Stimulated activated CD8-positive, alpha-beta memory T cell treated with anti-CD3 and anti-CD28 coated beads, Interleukin-7, amount 100 ng/mL, for 1 hour (primary cell): ENCODE data around the gene GPA33.

ENCODE experiments used
- DNase-seq, 2 donors: peaks; one replicate each; pipeline ENCODE4 v3.0.0-alpha.2; 2020; ENCODE audit warnings: low read depth in 2 of 2

The GPA33 gene, protein sequence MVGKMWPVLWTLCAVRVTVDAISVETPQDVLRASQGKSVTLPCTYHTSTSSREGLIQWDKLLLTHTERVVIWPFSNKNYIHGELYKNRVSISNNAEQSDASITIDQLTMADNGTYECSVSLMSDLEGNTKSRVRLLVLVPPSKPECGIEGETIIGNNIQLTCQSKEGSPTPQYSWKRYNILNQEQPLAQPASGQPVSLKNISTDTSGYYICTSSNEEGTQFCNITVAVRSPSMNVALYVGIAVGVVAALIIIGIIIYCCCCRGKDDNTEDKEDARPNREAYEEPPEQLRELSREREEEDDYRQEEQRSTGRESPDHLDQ

GRCh38 chr1:167090314-167090942 lies at the start of gene GPA33:
Gene GPA33 (minus strand): TSS chr1:167090377. CDS start chr1:167090287, 90 bp downstream.
- DNase-seq, result no peak

DNA sequence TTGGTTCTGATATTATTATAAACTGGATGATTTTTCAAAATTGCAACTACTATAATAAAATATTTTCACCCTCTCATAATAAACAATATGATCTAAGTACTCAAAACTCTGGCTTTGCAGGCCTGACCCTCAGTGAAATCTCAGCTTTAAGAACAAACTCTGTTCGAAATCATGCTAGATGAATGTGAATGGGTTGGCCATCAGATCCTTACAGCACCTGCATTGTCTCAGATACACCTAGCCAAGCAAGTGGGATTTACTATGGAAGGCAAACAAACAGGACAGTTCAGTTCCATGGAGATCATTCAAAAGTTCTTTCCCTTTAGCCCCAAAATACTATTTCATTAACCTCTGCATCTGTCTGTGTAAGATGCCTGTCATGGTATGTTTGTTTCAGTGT lies 48.5 kb upstream of the GPA33 start:
- DNase-seq, result no peak

DNA sequence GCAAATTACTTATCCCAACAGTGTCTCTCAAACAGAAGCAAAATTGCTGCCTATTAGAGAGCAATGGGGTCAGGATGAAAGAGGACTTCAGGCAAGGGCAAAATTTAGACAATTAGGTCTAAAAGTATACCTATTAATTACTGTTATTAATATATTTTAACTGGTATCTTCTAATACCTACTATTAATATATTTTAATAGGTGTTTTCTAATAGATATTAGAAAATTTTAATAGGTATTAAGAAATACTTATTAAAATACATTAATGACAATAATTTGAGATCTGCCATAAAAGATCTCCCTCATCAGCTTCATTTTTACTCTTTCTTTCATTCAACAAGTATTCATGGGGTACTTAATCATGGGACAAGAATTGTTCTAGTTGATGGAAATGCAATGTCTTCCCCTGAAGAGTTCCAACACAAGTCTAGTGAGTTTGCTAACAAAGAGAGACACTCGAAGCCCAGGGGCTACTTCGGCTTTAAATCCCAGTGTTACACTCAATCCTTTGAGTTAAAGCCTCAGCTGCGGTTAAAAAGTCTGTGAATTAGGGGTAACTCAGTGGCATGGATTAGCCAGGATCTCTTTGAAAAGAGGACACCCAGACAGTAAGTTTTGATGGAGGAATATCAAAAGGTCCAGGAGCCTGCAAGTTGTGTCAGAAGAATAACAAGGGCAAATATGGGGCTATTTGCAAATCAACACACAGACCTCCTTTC lies 47.8 kb upstream of the GPA33 start:
- no peak for DNase-seq

- no peak for DNase-seq
Observed at GRCh38 chr1:167137332-167137781, 47.2 kb upstream of the GPA33 start.

- DNase-seq, result no peak
Observed at GRCh38 chr1:167136806-167137205, 46.6 kb upstream of the GPA33 start.

GRCh38 chr1:167136191-167136614 lies 46.0 kb upstream of the GPA33 start:
- no peak for DNase-seq

DNA sequence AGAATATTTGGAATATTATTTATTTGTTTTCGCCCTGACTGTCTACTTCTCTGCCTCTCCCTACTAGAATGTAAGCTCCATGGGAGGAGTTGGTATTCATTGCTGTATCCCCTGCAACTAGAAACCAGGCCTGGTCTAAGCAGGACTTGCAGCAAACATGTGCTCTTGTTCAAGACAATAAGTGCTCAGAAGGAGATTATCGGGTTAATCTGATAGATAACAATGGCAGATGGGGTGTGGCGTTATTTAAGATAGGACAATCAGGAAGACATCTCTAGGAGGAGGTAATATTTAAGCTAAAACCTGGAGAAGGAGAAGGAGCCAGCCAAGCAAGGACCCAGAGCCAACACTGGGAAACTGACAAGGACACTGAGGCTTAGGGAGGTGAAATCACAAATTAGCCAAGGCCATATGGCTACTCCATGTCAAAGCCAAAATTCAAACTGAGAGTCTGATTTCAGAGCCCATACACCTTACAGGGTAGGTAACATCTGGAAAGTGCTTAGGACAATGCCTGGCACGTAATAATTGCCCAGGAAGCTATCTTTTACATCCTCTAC lies 45.2 kb upstream of the GPA33 start:
- no peak for DNase-seq

DNA sequence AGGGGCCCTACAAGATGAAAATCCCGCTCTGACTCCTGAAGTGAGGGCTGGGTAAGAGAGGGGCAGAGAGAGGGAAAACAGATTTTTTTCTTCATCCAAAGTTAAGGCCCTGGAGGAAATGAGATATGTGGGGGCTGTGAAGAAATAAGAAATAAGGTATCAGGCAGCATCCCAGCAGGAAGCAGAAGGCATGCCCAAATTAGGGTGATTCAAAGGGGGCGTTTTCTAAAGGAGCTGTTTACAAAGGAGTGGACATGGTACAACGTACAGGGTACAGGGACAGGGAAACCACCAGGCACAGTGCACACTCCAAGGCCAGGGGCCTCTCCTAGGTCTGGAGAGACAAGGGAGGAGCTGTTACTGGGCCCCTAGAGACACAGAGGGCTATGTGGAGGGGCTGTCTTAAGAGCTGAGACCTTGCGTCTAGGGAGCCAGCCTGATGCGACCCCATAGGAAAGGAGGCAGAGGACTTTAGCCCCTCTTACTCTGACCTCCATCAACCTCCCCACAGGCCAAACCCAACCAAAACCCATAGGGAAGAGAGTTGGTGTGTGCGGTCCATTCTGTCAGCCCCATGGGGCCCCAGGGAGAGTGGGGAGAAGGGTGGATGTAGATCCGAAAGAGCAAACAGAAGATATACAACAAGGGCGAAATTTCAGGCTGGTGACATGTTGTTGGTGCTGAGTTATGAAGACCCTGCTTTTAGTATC lies 42.3 kb upstream of the GPA33 start:
- no peak for DNase-seq

DNA sequence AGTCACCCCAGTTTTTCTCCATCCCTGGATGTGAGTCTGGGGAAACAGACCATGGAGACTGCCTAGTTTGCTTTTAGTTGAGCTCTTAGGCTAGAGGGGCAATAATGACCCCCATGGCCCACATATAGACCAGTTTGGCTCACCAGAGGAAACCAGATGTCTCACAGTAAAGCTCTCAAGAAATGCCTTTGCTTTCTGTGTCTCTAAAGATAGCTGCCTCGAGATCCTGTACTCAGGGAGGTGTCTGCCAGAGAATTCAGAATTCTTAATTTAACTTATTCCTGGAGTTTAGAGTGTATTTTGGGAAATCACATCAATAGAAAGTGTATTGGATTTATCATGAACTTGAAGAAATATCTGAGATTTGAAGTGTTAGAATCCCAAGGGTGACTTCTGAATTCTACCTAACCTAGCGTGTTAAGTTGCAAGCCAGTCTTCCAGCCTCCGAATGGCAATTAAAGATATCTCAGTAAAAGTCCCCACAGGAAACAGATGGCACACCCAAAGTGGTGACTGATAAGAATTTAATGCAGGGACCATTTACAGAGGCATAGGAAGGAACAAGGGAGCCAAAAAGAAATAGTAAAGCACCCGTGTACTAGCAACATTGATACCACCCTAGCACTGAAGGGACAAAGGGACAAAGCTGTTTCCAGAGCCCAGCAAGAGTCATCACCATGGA lies 40.8 kb upstream of the GPA33 start:
- DNase-seq, result no peak

GRCh38 chr1:167128261-167129227 lies 38.4 kb upstream of the GPA33 start:
- no peak for DNase-seq

DNA sequence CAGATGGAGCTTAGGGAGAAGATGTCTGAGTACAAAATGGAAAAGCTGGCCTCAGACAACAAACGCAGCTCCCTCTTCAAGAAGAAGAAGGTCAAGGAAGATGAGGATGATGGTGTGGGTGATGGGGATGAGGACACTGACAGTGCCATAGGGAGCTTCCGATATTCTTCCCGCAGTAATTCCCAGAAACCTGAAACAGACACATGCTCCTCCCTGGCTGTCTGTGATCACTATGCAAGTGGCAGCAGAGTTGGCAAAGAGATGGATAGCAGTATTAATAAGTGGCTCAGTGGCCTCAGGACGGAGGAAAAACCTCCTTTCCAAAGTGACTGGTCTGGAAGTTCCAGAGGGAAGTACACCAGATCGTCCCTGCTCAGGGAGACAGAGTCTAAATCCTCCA lies 37.5 kb upstream of the GPA33 start:
- DNase-seq, result no peak

DNA sequence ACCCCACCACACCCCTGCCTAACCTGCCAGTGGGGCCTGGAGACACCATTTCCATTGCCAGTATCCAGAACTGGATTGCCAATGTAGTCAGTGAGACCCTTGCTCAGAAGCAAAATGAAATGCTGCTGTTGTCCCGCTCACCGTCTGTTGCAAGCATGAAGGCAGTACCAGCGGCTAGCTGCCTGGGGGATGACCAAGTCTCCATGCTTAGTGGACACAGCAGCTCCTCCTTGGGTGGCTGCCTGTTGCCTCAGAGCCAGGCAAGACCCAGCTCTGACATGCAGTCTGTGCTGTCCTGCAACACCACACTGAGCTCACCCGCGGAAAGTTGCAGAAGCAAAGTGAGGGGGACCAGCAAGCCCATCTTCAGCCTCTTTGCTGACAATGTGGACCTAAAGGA lies 37.1 kb upstream of the GPA33 start:
- DNase-seq, result no peak

GRCh38 chr1:167126811-167127210 lies 36.6 kb upstream of the GPA33 start:
- no peak for DNase-seq

DNA sequence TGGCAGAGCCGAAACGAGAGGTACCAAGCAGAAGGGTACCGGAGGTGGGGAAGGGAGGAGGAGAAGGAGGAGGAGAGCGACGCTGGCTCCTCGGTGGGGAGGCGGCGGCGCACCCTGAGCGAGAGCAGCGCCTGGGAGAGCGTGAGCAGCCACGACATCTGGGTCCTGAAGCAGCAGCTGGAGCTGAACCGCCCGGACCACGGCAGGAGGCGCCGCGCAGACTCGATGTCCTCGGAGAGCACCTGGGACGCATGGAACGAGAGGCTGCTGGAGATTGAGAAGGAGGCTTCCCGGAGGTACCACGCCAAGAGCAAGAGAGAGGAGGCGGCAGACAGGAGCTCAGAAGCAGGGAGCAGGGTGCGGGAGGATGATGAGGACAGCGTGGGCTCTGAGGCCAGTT lies 36.1 kb upstream of the GPA33 start:
- DNase-seq, result no peak

DNA sequence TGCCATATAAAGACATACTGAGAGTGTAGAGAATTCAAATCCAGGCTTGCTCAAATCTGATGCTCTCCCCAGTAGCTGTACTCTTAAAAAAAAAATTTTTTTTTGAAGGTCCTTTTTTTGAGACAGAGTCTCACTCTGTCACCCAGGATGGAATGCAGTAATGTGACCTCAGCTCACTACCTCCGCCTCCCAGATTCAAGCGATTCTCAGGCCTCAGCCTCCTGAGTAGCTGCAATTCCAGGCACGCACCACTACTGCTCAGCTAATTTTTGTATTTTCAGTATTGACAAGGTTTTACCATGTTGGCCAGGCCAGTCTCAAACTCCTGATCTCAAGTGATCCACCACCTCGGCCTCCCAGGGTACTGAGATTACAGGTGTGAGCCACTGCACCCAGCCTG lies 32.4 kb upstream of the GPA33 start:
- DNase-seq, result no peak

GRCh38 chr1:167122121-167122480 lies 31.9 kb upstream of the GPA33 start:
- DNase-seq, result no peak

- DNase-seq, result no peak
Observed at GRCh38 chr1:167121375-167122120, 31.4 kb upstream of the GPA33 start.

DNA sequence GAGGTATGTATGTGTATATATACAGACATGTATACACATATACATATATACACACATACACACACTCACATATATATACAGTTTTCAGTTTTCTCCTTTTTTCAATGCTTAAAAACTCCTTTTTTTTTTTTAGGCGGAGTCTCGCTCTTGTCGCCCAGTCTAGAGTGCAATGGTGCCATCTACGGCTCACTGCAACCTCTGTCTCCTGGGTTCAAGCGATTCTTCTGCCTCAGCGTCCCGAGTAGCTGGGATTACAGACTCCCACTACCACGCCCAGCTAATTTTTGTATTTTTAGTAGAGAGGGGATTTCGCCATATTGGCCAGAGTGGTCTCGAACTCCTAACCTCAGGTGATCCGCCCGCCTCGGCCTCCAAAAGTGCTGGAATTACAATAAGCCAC lies 30.7 kb upstream of the GPA33 start:
- no peak for DNase-seq

DNA sequence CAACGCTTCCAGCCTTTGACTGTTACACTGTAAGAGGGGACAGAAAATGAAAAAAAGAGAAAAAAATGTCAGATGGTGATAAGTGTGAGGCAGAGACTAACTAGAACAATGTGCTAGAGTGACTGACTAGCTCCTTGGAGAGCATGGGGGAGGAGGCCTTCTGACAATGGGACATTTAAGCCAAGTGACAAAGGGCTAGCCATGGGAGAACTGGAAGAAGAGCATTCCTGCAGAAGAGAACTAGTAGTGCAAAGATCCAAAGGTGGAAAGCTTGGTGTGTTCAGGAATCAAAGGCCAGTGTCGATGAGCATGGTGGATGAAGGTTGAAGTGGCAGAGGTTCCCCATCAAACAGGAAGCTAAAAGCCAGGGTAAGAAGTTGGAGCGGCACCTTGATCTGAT lies 29.5 kb upstream of the GPA33 start:
- no peak for DNase-seq

- no peak for DNase-seq
Observed at GRCh38 chr1:167118188-167118587, 28.0 kb upstream of the GPA33 start.
